CD14-positive monocyte (primary cell): ENCODE measurements around the gene TRMT112. TPM values are rescaled to one million over a fixed set of nuclear protein-coding genes. Genes with fewer than 3 reads are reported as not detected.

Experiments
- DNase-seq, 3 donors: peaks; one replicate each; pipeline ENCODE4 v3.0.0-alpha.2; 2011 to 2022
- H2AFZ ChIP-seq: 2 replicates; pipeline ENCODE4 v1.6.0; 2012; ENCODE audit warnings: mild to moderate bottlenecking, low read depth, low read length, inconsistent platforms; ENCODE audit not compliant: insufficient read depth, poor library complexity, severe bottlenecking
- H3K27ac ChIP-seq, 2 donors: 1 replicate in 1 of 2; 2 replicates in 1 of 2; pipeline ENCODE4 v1.5.1; 2012 to 2013; ENCODE audit warnings: low read length in 2 of 2, control low read depth in 1 of 2, inconsistent platforms in 1 of 2, low read depth in 1 of 2, mild to moderate bottlenecking in 1 of 2
- H3K27me3 ChIP-seq, 2 donors: one replicate each; pipeline versions ENCODE4 v1.6.0 to v1.6.1; 2011 to 2013; ENCODE audit warnings: low read length in 2 of 2; ENCODE audit not compliant: control insufficient read depth in 2 of 2, insufficient read depth in 2 of 2
- H3K36me3 ChIP-seq, 2 donors: replicated peaks in 1 of 2; 1 replicate in 1 of 2; 2 replicates in 1 of 2; pipeline versions ENCODE4 v1.5.1 to v1.6.1; 2012 to 2013; ENCODE audit warnings: low read length in 2 of 2, control low read depth in 1 of 2, inconsistent platforms in 1 of 2, mild to moderate bottlenecking in 1 of 2; ENCODE audit not compliant: insufficient read depth in 2 of 2, control insufficient read depth in 1 of 2
- H3K4me1 ChIP-seq, 2 donors: 1 replicate in 1 of 2; 2 replicates in 1 of 2; pipeline versions ENCODE4 v1.5.1 to v1.6.1; 2012 to 2013; ENCODE audit warnings: low read length in 2 of 2, control low read depth in 1 of 2, inconsistent platforms in 1 of 2, mild to moderate bottlenecking in 1 of 2, moderate library complexity in 1 of 2; ENCODE audit not compliant: insufficient read depth in 2 of 2, control insufficient read depth in 1 of 2
- H3K4me2 ChIP-seq: replicated peaks from 2 replicates; pipeline ENCODE3; 2012; ENCODE audit warnings: low read length, moderate library complexity, mild to moderate bottlenecking; ENCODE audit not compliant: poor library complexity, severe bottlenecking; ENCODE audit errors: extremely low read depth
- H3K4me3 ChIP-seq, 3 experiments: fragments of 200-600 bp in 1 of 3; sonication (generic) in 1 of 3; replicated peaks in 1 of 3; 1 replicate in 2 of 3; 2 replicates in 1 of 3; pipeline ENCODE4 v1.5.1; 2011 to 2013; ENCODE audit warnings: low read length in 3 of 3, mild to moderate bottlenecking in 3 of 3, control low read depth in 2 of 3, low read depth in 2 of 3, inconsistent platforms in 1 of 3, moderate library complexity in 1 of 3
- H3K79me2 ChIP-seq: 2 replicates; pipeline ENCODE4 v1.6.0; 2012; ENCODE audit warnings: mild to moderate bottlenecking, control low read depth, inconsistent platforms, low read length, moderate library complexity; ENCODE audit not compliant: insufficient read depth
- H3K9ac ChIP-seq: 2 replicates; pipeline ENCODE4 v1.6.0; 2017; ENCODE audit warnings: low read length, mild to moderate bottlenecking; ENCODE audit not compliant: insufficient read depth, poor library complexity, severe bottlenecking
- H3K9me3 ChIP-seq, 2 donors: replicated peaks in 1 of 2; 1 replicate in 1 of 2; 2 replicates in 1 of 2; pipeline versions ENCODE4 v1.5.1 to v1.6.1; 2012 to 2013; ENCODE audit warnings: low read length in 2 of 2, control low read depth in 1 of 2; ENCODE audit not compliant: control insufficient read depth in 1 of 2, insufficient read depth in 1 of 2
- H4K20me1 ChIP-seq: 2 replicates; pipeline ENCODE4 v1.6.0; 2012; ENCODE audit warnings: mild to moderate bottlenecking, low read length, control low read depth, moderate library complexity; ENCODE audit not compliant: insufficient read depth
- H3K27ac Mint-ChIP-seq, 7 donors: one replicate each; pipeline ENCODE4 v1.8.0; 2020; ENCODE audit warnings: mild to moderate bottlenecking in 7 of 7, mixed read lengths in 7 of 7, moderate library complexity in 6 of 7, inconsistent platforms in 2 of 7
- H3K27me3 Mint-ChIP-seq, 3 donors: one replicate each; pipeline ENCODE4 v1.8.0; 2021 to 2022; ENCODE audit warnings: low read depth in 3 of 3, mild to moderate bottlenecking in 3 of 3, mixed read lengths in 3 of 3, moderate library complexity in 3 of 3, inconsistent platforms in 1 of 3
- H3K36me3 Mint-ChIP-seq, 2 donors: one replicate each; pipeline ENCODE4 v1.8.0; 2020; ENCODE audit warnings: mixed read lengths in 2 of 2, inconsistent platforms in 1 of 2, mild to moderate bottlenecking in 1 of 2
- H3K4me1 Mint-ChIP-seq: one replicate; pipeline ENCODE4 v1.8.0; 2020; ENCODE audit warnings: mild to moderate bottlenecking, mixed read lengths
- H3K4me3 Mint-ChIP-seq, 2 donors: one replicate each; pipeline ENCODE4 v1.8.0; 2020; ENCODE audit warnings: mild to moderate bottlenecking in 2 of 2, mixed read lengths in 2 of 2, moderate library complexity in 1 of 2
- H3K9me3 Mint-ChIP-seq, 7 donors: one replicate each; pipeline ENCODE4 v1.8.0; 2020 to 2022; ENCODE audit warnings: mixed read lengths in 7 of 7, mild to moderate bottlenecking in 6 of 7, moderate library complexity in 6 of 7, inconsistent platforms in 2 of 7
- WGBS: methylation state at CpG from one replicate; pipeline ENCODE4 v1.1.5; 2013; ENCODE audit warnings: missing lambda C conversion rate; ENCODE audit not compliant: insufficient coverage; 5-methylcytosine and 5-hydroxymethylcytosine counted together
- intact Hi-C, 2 donors: fragments of 100-400 bp; cut with micrococcal nuclease; formaldehyde crosslinking; loops; one replicate each; pipeline versions ENCODE4 v1.15.0 to v1.15.1; 2023
- polyA plus RNA-seq, 3 donors: library from polyadenylated mRNA; depleted of rRNA in 1 of 3; unstranded in 2 of 3; stranded (reverse) in 1 of 3; fragments of 300-500 nt in 2 of 3; fragments of >200 nt in 1 of 3; fragmentation: Illumina TruSeq in 2 of 3; gene quantifications; 1 replicate in 2 of 3; 2 replicates in 1 of 3; pipeline ENCODE4 v1.2.3, GENCODE V29; 2012 to 2021
- TF ChIP-seq, protein P1 (sequence below): fragments of 200-600 bp; IDR thresholded peaks from one replicate; pipeline ENCODE4 v1.8.0; 2022; ENCODE audit warnings: antibody characterized with exemption, mild to moderate bottlenecking

TRMT112 gene
- polyA plus RNA-seq, 3 donors: 162 to 298 (median 254) TPM

- Histone ChIP-seq H2AFZ (peak overlapping the region; percentile 85), H3K27me3 (no peaks in the 10 kb centered on the region), H3K4me1 (peaks cover 29 to 34% of the 10 kb centered on the region in 2 donors), H3K4me3 (peak overlapping the region; percentile 61 to 95 (median 67)), H3K4me2 (peak overlapping the region; percentile 89), H3K9ac (peak overlapping the region; percentile 94), H3K79me2 (peaks cover 8% of the 10 kb centered on the region), H3K9me3 (no peaks in the 10 kb centered on the region), H3K27ac (peak overlapping the region; percentile 84 to 97), H4K20me1 (no peaks in the 10 kb centered on the region), H3K36me3 (peaks cover 25 to 26% of the 10 kb centered on the region in 2 donors)
- Mint-ChIP-seq H3K9me3 (no peaks in the 10 kb centered on the region), H3K4me3 (peak overlapping the region; percentile 94 to 98), H3K36me3 (peaks cover 20 to 31% of the 10 kb centered on the region in 2 donors), H3K27me3 (no peaks in the 10 kb centered on the region), H3K27ac (peak overlapping the region; percentile 96 to 99 (median 98)), H3K4me1 (peaks cover 29% of the 10 kb centered on the region)
- TF ChIP-seq, protein P1, sequence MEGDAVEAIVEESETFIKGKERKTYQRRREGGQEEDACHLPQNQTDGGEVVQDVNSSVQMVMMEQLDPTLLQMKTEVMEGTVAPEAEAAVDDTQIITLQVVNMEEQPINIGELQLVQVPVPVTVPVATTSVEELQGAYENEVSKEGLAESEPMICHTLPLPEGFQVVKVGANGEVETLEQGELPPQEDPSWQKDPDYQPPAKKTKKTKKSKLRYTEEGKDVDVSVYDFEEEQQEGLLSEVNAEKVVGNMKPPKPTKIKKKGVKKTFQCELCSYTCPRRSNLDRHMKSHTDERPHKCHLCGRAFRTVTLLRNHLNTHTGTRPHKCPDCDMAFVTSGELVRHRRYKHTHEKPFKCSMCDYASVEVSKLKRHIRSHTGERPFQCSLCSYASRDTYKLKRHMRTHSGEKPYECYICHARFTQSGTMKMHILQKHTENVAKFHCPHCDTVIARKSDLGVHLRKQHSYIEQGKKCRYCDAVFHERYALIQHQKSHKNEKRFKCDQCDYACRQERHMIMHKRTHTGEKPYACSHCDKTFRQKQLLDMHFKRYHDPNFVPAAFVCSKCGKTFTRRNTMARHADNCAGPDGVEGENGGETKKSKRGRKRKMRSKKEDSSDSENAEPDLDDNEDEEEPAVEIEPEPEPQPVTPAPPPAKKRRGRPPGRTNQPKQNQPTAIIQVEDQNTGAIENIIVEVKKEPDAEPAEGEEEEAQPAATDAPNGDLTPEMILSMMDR: no peak
- peak; percentile 51 to 69 (median 55) for DNase-seq
- 0% methylated on average over 33 of the region's 34 CpGs for WGBS
- intact Hi-C loops: loop anchor here (2.0 to 5.0 kb wide), 2 partner anchors 16 to 33 kb away; partner anchors contain the start of gene CATSPERZ (in 1 of the 2)
These were observed 48.3 kb downstream of the TRMT112 start for GRCh38 chr11:64268893-64269539.

DNA sequence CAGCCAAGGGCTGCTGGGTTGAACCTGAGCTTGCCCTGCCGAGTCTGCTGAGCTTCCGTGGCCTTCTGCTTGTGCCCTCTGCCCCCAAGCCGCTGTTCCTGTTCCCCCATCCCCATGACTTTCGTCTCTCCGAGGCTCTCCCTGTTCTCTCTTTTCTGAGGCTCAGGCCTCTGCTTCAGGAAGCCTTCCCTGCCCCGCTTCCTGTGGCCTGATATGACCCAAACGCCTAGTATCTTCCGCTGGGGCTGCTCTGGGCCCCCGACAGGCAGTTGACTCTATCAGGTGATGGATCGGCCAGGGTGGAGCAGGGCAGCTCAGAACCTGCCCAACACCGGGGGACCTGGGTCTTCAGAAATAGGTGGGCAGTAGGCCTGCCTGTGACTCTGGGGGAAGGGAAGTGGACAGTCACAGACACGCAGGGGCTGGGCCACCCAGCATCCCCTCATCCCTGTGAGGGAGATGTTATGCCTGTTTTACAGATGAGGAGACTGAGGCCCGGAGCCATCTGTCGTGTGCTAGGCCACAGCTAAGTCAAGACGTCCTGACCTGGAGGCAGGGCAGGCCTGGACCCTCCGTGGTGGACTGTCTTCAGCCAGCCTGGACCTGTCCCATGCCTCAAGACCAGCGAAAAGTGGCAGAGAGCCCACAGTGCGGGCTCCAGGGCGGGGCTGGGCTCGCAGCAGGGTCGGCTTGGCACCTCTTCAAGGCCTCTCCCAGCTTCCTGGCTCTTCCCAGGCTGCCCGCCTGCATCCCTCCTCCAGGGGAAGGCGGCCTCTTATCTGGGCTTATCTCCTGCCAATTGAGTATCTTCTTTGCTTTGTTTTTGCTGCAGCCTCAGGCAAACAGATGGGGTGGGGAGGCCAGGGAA lies 49.1 kb downstream of the TRMT112 start:
- H3K4me3 Mint-ChIP-seq: peak overlapping the region; percentile 94 to 98
- H3K4me1 ChIP-seq: peaks cover 29 to 34% of the 10 kb centered on the region in 2 donors
- no peaks in the 10 kb centered on the region for H3K9me3 Mint-ChIP-seq
- H3K27ac ChIP-seq: peak overlapping the region; percentile 84 to 97
- no peaks in the 10 kb centered on the region for H4K20me1 ChIP-seq
- H3K4me2 ChIP-seq: peak overlapping the region; percentile 89
- H3K9me3 ChIP-seq: no peaks in the 10 kb centered on the region
- H2AFZ ChIP-seq: peak overlapping the region; percentile 85
- H3K27me3 ChIP-seq: no peaks in the 10 kb centered on the region
- intact Hi-C loops: loop anchor here (2.0 to 5.0 kb wide), 2 partner anchors 15 to 34 kb away; partner anchors contain the start of gene CATSPERZ (in 1 of the 2)
- H3K9ac ChIP-seq: peak overlapping the region; percentile 94
- H3K27me3 Mint-ChIP-seq: no peaks in the 10 kb centered on the region
- peaks cover 29% of the 10 kb centered on the region for H3K4me1 Mint-ChIP-seq
- peak overlapping the region; percentile 61 to 95 (median 67) for H3K4me3 ChIP-seq
- peak in 2 of 3 donors; percentile 38 to 49 for DNase-seq
- H3K36me3 ChIP-seq: peaks cover 33 to 34% of the 10 kb centered on the region in 2 donors
- peak overlapping the region; percentile 96 to 99 (median 98) for H3K27ac Mint-ChIP-seq
- peaks cover 24 to 35% of the 10 kb centered on the region in 2 donors for H3K36me3 Mint-ChIP-seq
- WGBS: 18% methylated on average over 20 of the region's 23 CpGs
- peaks cover 8% of the 10 kb centered on the region for H3K79me2 ChIP-seq
- TF ChIP-seq, protein P1: no peak
